ENCODE measurements around the gene MINDY4B. TPM values are rescaled to one million over a fixed set of nuclear protein-coding genes. Genes with fewer than 3 reads are reported as not detected.

MINDY4B gene
- total RNA-seq, 1 donor from 2014 or later, result not detected

DNA sequence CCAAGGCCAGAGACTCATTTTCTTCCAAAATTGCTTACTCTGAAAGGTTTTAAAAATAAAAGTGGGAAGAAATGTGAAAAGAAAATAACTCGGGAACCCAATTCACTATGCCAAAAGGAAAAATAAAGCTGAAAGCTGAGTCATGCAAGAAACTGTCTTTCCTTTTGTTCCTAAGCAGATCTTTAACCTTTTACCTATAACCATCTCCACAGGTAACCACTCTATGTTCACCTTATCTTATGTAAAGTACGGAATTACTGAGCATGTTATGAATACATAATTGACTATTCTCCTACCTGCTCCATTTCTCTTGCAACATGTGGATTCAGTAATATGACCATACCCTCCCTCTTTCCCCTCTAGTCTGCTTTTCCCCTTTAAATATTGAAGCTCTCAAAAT lies 62.0 kb downstream of the MINDY4B start:
- no peak for ATAC-seq

DNA sequence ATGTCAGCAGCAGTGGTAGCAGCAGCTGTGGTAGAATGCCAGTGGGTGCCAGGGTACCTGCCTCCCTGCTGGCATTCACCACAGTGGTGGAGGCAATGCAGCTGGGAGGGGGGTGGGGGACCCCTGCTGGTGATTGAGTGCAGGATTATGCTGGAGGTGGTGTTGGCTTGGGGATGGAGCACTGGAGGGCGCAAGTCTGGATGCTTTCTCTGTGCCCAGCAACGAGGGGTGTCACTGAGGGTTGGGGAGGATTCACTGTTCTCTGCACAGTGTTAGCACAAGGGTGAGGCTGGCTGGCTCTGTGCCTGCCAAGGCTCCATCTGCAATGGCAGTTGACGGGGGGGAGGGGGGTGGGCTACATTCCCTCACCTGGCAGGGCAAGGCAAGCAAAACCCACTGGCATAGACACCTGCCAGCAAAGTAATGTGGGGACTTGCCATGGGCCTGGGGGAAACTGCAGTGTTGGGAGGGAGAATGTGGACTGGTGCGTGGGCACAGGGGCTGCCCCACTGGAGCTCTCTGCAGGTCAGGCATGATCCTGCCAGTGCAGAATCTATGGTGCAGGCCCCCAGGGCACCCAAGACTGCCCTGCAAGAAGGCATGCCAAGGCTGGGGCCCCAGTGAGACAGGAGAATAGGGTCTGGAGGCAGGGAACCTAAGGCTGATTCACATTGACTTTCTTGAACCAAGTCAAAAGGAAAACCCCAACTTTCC lies 64.3 kb downstream of the MINDY4B start:
- no peak for ATAC-seq

DNA sequence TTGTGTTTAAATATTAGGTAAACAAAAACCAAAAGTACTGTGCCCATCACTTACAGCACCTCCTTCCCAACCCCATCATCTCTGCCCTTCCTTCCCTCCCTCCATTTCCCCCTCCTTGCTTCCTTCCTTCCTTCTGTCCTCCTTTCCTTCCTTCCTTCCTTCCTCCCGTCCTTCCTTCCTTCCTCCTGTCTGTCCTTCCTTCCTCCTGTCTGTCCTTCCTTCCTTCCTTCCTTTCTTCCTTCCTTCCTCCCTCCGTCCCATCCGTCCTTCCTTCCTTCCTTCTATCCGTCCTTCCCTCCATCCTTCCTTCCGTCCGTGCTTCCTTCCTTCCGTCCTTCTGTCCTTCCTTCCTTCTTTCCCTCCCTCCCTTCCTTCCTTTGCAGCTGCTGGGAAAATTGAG lies 74.5 kb downstream of the MINDY4B start:
- ATAC-seq, result no peak

DNA sequence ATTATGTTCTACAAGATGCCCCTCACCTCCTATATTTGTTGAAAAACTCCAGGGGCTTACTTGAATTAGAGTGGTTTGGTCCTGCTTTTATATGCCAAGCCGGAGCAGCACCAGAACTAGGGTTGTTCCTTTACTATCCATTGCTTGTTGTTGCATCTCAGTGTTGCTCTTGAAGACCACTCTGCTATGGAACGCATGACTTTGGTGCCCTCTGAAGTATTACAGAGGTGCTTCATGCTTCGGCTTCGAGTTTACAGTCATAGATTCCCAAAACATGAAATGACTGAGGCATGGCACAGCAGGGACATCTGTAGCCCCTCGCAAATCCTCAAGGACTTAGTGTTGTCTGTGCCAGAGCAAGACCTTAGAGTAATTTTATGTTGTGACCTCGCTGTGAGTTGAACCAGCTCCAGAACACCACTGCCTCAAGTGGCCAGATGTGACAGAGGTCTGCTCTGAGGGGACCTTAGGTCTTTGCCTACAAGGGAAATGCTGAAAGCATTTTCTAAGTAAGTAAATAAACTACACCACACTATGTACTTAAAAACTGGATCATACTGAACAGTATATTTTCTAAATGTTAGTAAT lies 75.1 kb downstream of the MINDY4B start:
- ATAC-seq, result no peak

DNA sequence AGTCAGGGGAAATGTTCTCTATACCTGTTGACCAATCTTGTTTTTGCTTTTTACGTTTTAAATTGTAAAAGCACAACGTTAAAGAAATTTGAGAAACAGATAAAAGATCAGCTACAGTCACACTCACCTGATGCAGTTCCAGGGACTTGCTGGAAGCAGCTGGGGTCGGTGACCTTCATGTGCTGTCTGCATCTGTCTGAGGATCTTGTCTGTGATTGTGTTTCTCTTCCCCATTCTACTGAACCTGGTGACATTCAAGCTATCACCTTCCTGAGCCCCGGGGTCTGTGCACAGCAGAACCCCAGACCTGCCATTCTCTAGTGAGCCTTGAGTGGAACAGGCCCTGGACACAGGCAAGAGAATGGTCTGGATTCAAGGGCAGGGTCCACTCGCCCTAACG lies 75.8 kb downstream of the MINDY4B start:
- no peak for ATAC-seq

DNA sequence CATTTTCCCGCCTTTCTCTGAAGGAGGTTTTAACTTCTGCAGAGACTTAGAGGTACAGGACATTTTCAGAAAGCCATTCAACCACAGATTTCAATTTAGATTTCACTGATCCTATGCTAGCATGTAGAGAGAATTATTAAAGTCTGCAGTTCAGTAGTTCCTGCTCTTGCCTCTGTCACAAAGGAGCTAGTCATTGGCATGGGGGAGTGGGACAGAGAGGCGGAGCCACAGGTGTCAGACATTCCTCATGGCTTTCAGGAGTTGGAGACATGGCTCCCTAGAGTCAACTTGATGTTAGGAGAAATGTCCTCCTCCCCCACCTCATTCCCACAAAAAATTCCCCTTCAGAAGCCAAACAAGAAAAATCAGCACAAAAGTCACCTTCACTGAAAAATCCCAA lies 76.2 kb downstream of the MINDY4B start:
- no peak for ATAC-seq

DNA sequence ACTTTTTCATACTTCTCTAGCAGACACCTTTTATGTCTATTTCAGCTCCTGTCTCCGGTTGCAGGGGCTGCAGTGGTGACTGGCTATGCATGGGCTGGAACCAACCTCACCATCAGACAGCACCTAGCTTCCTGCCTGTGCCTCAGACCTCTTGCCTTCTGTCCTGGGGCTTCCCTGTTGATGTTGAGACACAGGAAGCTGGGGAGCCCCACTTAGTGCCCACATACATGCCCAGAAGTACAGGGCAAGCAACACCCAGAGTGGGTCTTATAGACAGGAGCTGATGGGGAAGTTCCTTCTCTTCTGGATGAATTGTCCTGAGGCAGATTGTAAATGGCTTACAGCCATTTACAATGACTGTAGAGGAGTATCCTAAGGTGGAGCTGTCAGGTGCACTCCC lies 77.0 kb downstream of the MINDY4B start:
- no peak for ATAC-seq

DNA sequence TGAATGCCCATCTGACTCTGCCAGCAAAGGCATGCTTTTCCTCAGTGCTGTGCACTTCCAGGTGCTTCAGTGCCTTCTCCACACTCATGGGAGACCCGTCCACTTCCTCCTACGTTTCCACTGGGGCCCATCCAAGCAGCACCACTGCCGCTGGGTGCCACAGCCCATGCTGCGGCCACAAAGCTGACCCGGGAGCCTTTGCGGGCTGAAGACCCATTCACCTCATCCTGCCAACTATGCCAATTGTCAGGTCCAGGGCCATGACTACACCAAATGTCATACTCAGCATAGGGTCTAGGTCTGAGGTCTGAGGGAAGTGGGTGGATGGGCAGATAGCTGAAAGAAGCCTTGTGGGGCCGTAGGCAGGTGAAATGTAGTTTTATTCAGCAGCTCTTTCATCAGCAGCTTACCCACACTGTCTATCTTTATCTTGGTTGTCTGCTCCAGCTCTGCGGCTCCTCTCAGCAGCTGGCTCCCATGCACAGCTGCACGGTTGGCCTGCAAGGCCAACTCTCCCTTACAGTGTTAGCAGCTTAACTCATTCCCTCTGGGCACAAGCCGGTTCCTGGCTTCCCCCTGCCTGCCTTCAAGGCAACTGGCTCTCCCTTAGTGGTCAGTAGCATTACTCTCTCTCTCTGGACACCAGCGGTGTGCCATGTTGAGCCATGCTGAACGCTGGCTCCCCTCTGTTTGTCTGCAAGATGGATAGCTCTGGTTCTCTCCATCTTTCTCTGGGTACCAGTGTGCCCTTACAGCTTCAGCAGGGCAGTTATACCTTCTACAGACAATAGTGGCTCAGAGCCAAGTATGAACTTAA lies 78.6 kb downstream of the MINDY4B start:
- no peak for ATAC-seq

DNA sequence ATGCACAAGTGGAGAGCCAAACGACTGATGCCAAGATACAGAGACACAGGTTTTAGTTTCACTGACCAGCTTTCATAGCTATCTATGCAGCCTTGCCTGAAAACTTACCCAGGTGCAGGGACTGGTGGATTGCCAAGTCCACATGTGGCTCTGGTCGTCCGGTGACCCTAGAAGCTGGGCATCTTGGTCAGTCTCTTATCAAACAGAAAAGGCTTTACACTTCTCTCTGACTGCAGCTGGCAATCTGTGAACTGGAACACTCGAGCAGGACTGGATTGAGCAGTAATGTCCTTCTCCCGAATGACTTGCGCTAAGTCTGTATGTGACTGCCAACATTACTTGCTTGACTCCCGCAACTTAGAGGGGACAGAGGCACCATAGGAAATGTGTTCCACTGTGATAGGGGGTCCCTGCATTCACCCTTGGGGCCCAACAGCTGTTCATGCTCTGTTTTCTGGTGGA lies 79.3 kb downstream of the MINDY4B start:
- ATAC-seq, result no peak

DNA sequence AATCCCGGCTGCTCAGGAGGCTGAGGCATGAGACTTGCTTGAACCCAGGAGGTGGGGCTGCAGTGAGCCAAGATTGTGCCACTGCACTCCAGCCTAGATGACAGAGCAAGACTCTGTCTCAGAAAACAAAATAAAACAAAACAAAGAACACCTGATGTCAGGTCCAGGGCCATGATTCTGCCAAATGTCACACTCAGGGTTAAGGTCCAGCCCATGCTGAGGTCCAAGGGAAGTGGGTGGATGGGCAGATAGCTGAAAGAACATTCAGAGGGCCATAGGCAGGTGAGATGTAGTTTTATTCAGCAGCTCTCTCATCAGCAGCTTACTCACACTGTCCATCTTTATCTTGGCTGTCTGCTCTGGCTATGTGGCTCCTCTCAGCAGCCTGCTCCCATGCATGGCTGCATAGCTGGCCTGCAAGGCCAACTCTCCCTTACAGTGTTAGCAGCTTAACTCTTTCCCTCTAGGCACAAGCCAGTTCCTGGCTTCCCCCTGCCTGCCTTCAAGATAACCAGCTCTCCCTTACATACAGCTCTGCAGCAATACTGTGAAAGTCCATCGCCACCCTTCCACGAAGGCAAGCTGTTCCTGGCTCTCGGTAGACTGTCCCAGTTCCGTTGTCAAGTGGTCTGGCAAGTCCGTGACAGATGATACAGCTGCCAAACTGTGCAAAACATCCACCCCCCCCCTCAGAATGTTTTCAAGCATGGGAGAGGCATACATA lies 79.9 kb downstream of the MINDY4B start:
- ATAC-seq, result no peak

DNA sequence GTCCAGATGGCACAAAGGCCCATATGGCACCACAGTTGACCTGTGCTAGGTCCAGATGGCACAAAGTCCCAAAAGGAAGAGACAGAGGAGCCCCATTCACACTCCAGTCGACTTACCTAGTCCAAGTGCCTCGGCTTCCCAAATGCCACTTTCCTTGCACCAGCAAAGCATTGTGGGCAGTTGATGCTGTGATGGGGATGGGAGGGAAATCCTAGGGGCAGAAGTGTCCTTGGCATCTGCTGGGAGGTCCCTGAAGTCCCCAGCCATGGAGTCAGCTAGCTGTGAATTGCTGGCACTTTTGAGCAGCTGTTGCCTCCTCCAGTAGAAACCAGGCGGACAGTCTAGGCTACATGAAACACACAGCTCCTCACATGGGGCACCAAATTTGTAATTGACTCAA lies 82.0 kb downstream of the MINDY4B start:
- no peak for ATAC-seq

DNA sequence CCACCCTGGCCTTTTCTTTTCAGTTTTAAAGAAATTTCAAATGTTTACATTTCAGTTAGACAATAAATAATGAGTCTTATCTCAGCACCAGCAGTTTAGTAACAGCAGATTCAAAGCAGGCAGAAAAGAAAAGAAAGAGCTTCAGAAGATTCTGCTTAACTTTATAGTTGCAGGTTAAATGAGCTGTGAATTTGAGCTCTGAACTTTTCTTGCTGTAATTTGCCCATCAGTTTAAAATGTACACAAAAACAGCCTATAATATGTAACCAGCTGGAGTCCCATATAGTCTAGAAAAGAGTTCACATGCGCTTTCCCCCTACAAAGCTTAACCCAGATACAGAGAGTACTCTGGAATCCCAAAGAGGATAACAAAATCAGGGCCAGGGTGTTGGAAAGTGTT lies 82.6 kb downstream of the MINDY4B start:
- no peak for ATAC-seq

Other genes with a start within 250 kb of the MINDY4B start
- gene ERICH6, start 201.5 kb downstream of the MINDY4B start, total RNA-seq, result not detected
- 44.8 TPM for gene SIAH2, start 142.3 kb downstream of the MINDY4B start, total RNA-seq
- gene CLRN1, start 67.3 kb upstream of the MINDY4B start, total RNA-seq, result not detected
- 0.32 TPM for gene MED12L, start 180.2 kb upstream of the MINDY4B start, total RNA-seq

Measured in esophagus mucosa (tissue), 1 donor.